ENCODE data around the gene KCTD20.

The KCTD20 gene

GRCh38 chr6:36514554-36515456 lies 72.0 kb downstream of the KCTD20 start:
- no peak for DNase-seq (ENCODE audit: low read depth)
- no peak overlapping the region for H3K4me3 ChIP-seq (ENCODE audit: low read depth, low read length)
- no peak for TF ChIP-seq CTCF (IDR thresholded peaks at IDR 0.05; ENCODE audit: insufficient read depth, low read depth, low read length, missing control alignments)

GRCh38 chr6:36515844-36516243 lies 73.0 kb downstream of the KCTD20 start:
- no peak for TF ChIP-seq CTCF (IDR thresholded peaks at IDR 0.05; ENCODE audit: insufficient read depth, low read depth, low read length, missing control alignments)
- DNase-seq (ENCODE audit: low read depth), result no peak

DNA sequence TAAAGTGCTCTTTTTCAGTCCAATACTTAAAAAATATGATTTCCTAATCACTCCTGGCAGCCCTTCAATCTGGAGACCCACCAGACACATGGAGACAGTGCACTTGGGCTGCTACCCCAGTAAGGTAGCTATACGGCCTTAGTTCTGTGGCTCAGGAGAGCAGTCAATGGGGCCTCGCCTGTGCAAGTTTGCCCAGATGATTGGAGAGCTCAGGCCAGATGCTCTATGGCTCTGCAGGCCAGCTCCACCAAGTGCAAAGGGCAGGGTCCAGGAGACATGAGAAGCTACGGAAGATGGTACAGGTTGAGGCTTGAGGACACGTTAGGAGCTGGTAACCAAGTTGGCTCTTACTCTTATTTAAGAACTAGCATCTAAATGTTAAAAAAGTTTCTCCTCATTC lies 73.8 kb downstream of the KCTD20 start:
- no peak overlapping the region for H3K4me3 ChIP-seq (ENCODE audit: low read depth, low read length)
- no peak for TF ChIP-seq CTCF (IDR thresholded peaks at IDR 0.05; ENCODE audit: insufficient read depth, low read depth, low read length, missing control alignments)
- DNase-seq (ENCODE audit: low read depth), result no peak

More at GRCh38 chr6:36515844-36516243, 73.0 kb downstream of the KCTD20 start:
- H3K4me3 ChIP-seq (ENCODE audit: low read depth, low read length), result no peak overlapping the region

DNA sequence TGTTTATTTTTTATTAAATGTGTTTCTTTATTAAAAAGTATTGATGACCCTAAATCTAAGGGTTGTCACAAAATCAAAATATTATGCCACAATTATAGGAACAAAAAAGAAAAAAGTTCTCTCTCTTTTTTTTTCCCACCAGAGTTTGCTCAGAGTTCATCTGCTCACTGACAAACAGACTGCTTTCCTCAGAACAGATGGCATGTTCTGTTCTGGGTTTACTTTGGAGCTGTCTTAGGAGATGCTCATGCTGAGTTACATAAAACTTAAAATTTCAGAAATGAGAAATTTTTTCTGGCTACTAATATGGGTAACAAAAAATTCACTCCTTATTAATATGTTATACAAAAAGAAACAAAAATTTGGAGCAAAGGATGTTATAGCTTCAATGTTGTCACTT lies 74.2 kb downstream of the KCTD20 start:
- no peak for TF ChIP-seq CTCF (IDR thresholded peaks at IDR 0.05; ENCODE audit: insufficient read depth, low read depth, low read length, missing control alignments)
- H3K4me3 ChIP-seq (ENCODE audit: low read depth, low read length), result no peak overlapping the region
- no peak for DNase-seq (ENCODE audit: low read depth)

GRCh38 chr6:36517408-36517807 lies 74.6 kb downstream of the KCTD20 start:
- no peak overlapping the region for H3K4me3 ChIP-seq (ENCODE audit: low read depth, low read length)
- DNase-seq (ENCODE audit: low read depth), result no peak
- no peak for TF ChIP-seq CTCF (IDR thresholded peaks at IDR 0.05; ENCODE audit: insufficient read depth, low read depth, low read length, missing control alignments)

DNA sequence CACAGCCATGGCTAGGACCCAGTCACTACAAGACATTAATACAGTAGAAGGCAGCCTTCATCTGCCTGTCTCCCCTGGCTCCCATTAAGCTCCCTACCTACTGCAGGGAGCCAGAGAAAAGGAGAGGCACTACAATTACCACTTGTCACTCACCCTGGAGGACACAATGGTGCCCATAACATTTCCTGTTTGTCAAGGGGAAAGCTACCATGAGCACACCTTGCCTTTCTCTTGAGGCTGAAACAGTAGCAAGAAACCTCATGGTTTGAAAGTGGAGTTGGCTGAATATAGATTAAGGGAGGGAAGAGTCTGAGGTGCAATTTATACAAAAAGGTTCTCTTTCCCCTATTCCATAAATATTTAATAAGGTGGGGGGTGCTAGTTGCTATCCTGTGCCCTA lies 76.6 kb downstream of the KCTD20 start:
- DNase-seq (ENCODE audit: low read depth), result no peak
- TF ChIP-seq CTCF (IDR thresholded peaks at IDR 0.05; ENCODE audit: insufficient read depth, low read depth, low read length, missing control alignments), result no peak
- H3K4me3 ChIP-seq (ENCODE audit: low read depth, low read length), result no peak overlapping the region

GRCh38 chr6:36523451-36523850 lies 80.7 kb downstream of the KCTD20 start:
- no peak for TF ChIP-seq CTCF (IDR thresholded peaks at IDR 0.05; ENCODE audit: insufficient read depth, low read depth, low read length, missing control alignments)
- H3K4me3 ChIP-seq (ENCODE audit: low read depth, low read length), result no peak overlapping the region
- DNase-seq (ENCODE audit: low read depth), result no peak

Data from GM12865 (cell line).